HCT116 (cell line): ENCODE measurements around the gene ACSF2.

ENCODE experiments used
- EZH2 ChIP-seq: fragments of 200-600 bp; sonication (generic); IDR thresholded peaks from 2 replicates; pipeline ENCODE4 v1.6.1; 2017; ENCODE audit warnings: antibody characterized with exemption, mixed run types
- POLR2AphosphoS5 ChIP-seq: IDR thresholded peaks from 2 replicates; pipeline ENCODE4 v1.6.1; 2011; ENCODE audit warnings: mild to moderate bottlenecking, low read depth, low read length, moderate library complexity
- SIN3A ChIP-seq: IDR thresholded peaks from 2 replicates; pipeline ENCODE4 v1.6.1; 2012; ENCODE audit warnings: low read depth
- TCF7L2 ChIP-seq: IDR thresholded peaks from 2 replicates; pipeline ENCODE4 v1.7.0; 2011; ENCODE audit warnings: borderline replicate concordance, inconsistent platforms; ENCODE audit not compliant: insufficient read depth, insufficient read length; ENCODE audit errors: extremely low read depth
- TF ChIP-seq, protein P1 (sequence below), 3 experiments: fragments of 200-600 bp in 1 of 3; sonication (generic) in 1 of 3; IDR thresholded peaks in 2 of 3; conservative IDR thresholded peaks in 1 of 3; 2 replicates each; pipeline ENCODE4 v1.5.1; 2012 to 2017; ENCODE audit warnings: low read depth in 2 of 3, low read length in 2 of 3, antibody characterized with exemption in 1 of 3, borderline replicate concordance in 1 of 3, control low read depth in 1 of 3, mild to moderate bottlenecking in 1 of 3, mixed read lengths in 1 of 3, mixed run types in 1 of 3, moderate library complexity in 1 of 3; ENCODE audit not compliant: insufficient read depth in 1 of 3
- TF ChIP-seq, protein P2 (sequence below): IDR thresholded peaks from 2 replicates; pipeline ENCODE4 v1.6.1; 2012

DNA sequence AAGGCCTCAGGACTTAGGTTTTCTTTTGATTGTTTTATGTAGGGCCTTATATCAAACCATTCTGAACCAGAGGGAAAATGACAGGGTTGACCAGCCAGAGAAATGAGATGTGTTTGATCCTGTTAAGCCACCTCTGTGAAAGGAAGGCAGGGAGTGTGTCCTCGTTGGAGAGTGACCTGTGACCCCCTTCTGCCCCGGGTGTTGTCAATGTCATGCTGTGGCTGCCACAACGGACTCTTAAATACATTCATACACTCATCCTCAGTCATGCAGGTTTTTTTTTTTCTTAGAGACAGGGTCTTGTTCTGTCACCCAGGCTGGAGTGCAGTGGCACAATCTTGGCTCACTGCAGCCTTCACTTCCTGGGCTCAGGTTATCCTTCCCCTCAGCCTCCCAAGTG, 88.4 kb downstream of the ACSF2 start:
- TF ChIP-seq SIN3A (no peak), EZH2 (no peak), TCF7L2 (no peak), POLR2AphosphoS5 (no peak)
- TF ChIP-seq, protein P1, sequence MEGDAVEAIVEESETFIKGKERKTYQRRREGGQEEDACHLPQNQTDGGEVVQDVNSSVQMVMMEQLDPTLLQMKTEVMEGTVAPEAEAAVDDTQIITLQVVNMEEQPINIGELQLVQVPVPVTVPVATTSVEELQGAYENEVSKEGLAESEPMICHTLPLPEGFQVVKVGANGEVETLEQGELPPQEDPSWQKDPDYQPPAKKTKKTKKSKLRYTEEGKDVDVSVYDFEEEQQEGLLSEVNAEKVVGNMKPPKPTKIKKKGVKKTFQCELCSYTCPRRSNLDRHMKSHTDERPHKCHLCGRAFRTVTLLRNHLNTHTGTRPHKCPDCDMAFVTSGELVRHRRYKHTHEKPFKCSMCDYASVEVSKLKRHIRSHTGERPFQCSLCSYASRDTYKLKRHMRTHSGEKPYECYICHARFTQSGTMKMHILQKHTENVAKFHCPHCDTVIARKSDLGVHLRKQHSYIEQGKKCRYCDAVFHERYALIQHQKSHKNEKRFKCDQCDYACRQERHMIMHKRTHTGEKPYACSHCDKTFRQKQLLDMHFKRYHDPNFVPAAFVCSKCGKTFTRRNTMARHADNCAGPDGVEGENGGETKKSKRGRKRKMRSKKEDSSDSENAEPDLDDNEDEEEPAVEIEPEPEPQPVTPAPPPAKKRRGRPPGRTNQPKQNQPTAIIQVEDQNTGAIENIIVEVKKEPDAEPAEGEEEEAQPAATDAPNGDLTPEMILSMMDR (IDR thresholded peaks at IDR 0.05 in 2 of 3, conservative IDR thresholded peaks at IDR 0.05 in 1 of 3; ENCODE audit: borderline replicate concordance in 1 of 3, insufficient read depth in 1 of 3, low read depth in 2 of 3, low read length in 2 of 3): no peak
- TF ChIP-seq, protein P2, sequence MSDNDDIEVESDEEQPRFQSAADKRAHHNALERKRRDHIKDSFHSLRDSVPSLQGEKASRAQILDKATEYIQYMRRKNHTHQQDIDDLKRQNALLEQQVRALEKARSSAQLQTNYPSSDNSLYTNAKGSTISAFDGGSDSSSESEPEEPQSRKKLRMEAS: no peak
